RPMI7951 (cell line): ENCODE results near the gene CDC42BPG. TPM values are rescaled to one million over a fixed set of nuclear protein-coding genes. Genes with fewer than 3 reads are reported as not detected.
"Not testable (repeated sequence)": the region's sequence is repeated elsewhere in the genome, so short reads cannot be mapped to it uniquely, and the experiment has no call there.

Experiments
- DNase-seq: peaks from one replicate; pipeline ENCODE4 v3.0.0-alpha.2; 2012; ENCODE audit warnings: low read depth
- total RNA-seq: library from RNA; depleted of rRNA; stranded (reverse); fragments of >200 nt; shearing (Covaris generic); gene quantifications from 2 replicates; pipeline ENCODE4 v1.2.3, GENCODE V29; 2014

The CDC42BPG gene
- total RNA-seq, 1 experiment from 2014 or later, result not detected

GRCh38 chr11:64850979-64851567 is 6.6 kb upstream of the CDC42BPG start:
- DNase-seq, result peak; percentile 76

- no peak for DNase-seq
Observed at GRCh38 chr11:64849598-64850356, 5.3 kb upstream of the CDC42BPG start.

GRCh38 chr11:64848826-64849597 is 4.6 kb upstream of the CDC42BPG start:
- DNase-seq, result no peak

GRCh38 chr11:64848214-64848825 is 3.9 kb upstream of the CDC42BPG start:
- DNase-seq, result no peak

GRCh38 chr11:64846998-64847666 is 2.7 kb upstream of the CDC42BPG start:
- peak; percentile 83 for DNase-seq

GRCh38 chr11:64845776-64846129 is 1.3 kb upstream of the CDC42BPG start:
- not testable (repeated sequence) for DNase-seq

GRCh38 chr11:64845129-64845775 is 799 bp upstream of the CDC42BPG start:
- no peak for DNase-seq

- no peak for DNase-seq
Observed at GRCh38 chr11:64843686-64844329, 645 bp downstream of the CDC42BPG start.

- DNase-seq, result no peak
Observed at GRCh38 chr11:64842851-64843685, 1.4 kb downstream of the CDC42BPG start.

- DNase-seq, result no peak
Observed at GRCh38 chr11:64842366-64842759, 2.1 kb downstream of the CDC42BPG start.

GRCh38 chr11:64841592-64842365 is 2.7 kb downstream of the CDC42BPG start:
- no peak for DNase-seq

GRCh38 chr11:64839887-64840782 is 4.3 kb downstream of the CDC42BPG start:
- DNase-seq, result no peak

- no peak for DNase-seq
Observed at GRCh38 chr11:64839335-64839734, 5.1 kb downstream of the CDC42BPG start.

- no peak for DNase-seq
Observed at GRCh38 chr11:64838600-64839334, 5.7 kb downstream of the CDC42BPG start.

GRCh38 chr11:64837887-64838351 is 6.5 kb downstream of the CDC42BPG start:
- DNase-seq, result no peak

GRCh38 chr11:64836448-64837072 is 7.9 kb downstream of the CDC42BPG start:
- no peak for DNase-seq
